ENCODE data around the gene NUDT16L1. TPM values are rescaled to one million over a fixed set of nuclear protein-coding genes. Genes with fewer than 3 reads are reported as not detected.

NUDT16L1 gene
- total RNA-seq, 4 donors from 2014 or later, result 7.4 to 10.2 (median 8.8) TPM

DNA sequence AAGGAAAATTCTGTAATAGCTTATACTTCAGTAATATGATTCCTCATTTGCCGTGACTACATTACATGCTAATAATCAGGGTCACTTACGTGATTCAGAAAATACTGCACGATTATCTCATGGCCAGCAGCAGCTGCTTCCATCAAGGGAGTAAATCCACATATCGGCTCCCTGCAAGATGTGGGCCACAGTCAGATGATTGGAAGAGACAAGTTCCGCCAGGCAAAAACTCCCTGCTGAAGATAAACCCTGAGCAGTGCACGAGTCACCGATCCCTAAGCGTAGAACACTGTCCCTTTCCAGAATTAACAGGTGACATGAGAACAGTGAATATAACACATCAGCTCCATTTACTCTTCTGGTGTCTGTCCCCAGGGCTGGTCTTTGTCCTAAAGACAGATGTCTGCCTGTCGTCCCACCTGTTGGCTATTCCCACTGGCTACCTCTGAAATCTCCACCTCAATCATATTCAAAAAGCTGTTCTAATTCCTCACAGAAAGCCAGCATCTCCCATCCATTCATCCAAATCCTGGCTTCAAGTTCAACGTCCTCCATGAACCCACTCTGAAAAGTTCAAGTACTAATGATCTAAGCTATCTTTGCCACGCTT, 31.4 kb downstream of the NUDT16L1 start:
- in situ Hi-C loops (cut with MboI; ENCODE audit: low sequenced_read_pairs in 4 of 4) (no loop called here), intact Hi-C loops (cut with DNase I; ENCODE audit: low total_unique reads) (loop anchor here (10.0 kb wide), 1 partner anchor 1990 kb away; no protein-coding TSS in a partner anchor)
- ATAC-seq (no peak), DNase-seq (no peak)
- no peak overlapping the region for H3K27ac ChIP-seq
- no peaks in the 10 kb centered on the region for H3K27me3 ChIP-seq
- H3K9me3 ChIP-seq, result no peaks in the 10 kb centered on the region
- TF ChIP-seq CTCF (IDR thresholded peaks at IDR 0.05 in 4 of 5, conservative IDR thresholded peaks at IDR 0.05 in 1 of 5) (no peak), POLR2A (IDR thresholded peaks at IDR 0.05) (no peak)
- no peaks in the 10 kb centered on the region for H3K4me1 ChIP-seq
- peaks cover 0 to 42% of the 10 kb centered on the region in 2 donors for H3K36me3 ChIP-seq
- H3K4me3 ChIP-seq, result no peak overlapping the region

DNA sequence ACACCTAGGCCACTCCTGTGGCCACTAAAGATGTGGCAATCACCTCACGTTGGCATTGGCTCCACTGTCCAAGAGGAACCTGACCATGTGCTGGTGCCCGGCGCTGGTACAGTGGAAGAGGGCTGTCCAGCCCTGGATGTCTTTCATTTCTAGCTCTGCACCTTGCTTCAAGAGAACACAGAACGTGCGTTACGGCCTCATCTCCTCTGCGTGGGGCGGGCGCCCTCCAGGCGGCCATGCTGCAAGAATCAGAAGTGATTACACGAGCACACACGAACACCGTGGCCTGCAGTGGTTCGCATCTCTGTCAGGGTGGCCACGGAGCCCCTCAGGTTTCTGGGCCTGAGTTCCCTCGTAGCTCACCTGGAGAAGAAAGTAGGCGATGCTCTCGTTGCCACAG, 33.3 kb downstream of the NUDT16L1 start:
- Histone ChIP-seq H3K27me3 (no peaks in the 10 kb centered on the region), H3K27ac (no peak overlapping the region), H3K9me3 (no peaks in the 10 kb centered on the region), H3K36me3 (peaks cover 0 to 48% of the 10 kb centered on the region in 2 donors), H3K4me1 (no peaks in the 10 kb centered on the region), H3K4me3 (no peak overlapping the region)
- intact Hi-C loops (cut with DNase I; ENCODE audit: low total_unique reads) (loop anchor here (10.0 kb wide), 1 partner anchor 1992 kb away; no protein-coding TSS in a partner anchor), in situ Hi-C loops (cut with MboI; ENCODE audit: low sequenced_read_pairs in 4 of 4) (no loop called here)
- TF ChIP-seq CTCF (IDR thresholded peaks at IDR 0.05 in 4 of 5, conservative IDR thresholded peaks at IDR 0.05 in 1 of 5) (no peak), POLR2A (IDR thresholded peaks at IDR 0.05) (no peak)
- no peak for DNase-seq
- ATAC-seq, result no peak

GRCh38 chr16:4728676-4729075, 35.3 kb downstream of the NUDT16L1 start:
- Histone ChIP-seq H3K9me3 (no peaks in the 10 kb centered on the region), H3K27ac (no peak overlapping the region), H3K27me3 (no peaks in the 10 kb centered on the region), H3K36me3 (peaks cover 0 to 39% of the 10 kb centered on the region in 2 donors), H3K4me3 (no peak overlapping the region), H3K4me1 (peaks cover 6 to 8% of the 10 kb centered on the region in 2 donors)
- in situ Hi-C loops (cut with MboI; ENCODE audit: low sequenced_read_pairs in 4 of 4), result no loop called here
- no peak for DNase-seq
- intact Hi-C loops (cut with DNase I; ENCODE audit: low total_unique reads), result loop anchor here (10.0 kb wide), 1 partner anchor 1994 kb away; no protein-coding TSS in a partner anchor
- ATAC-seq, result no peak
- no peak for TF ChIP-seq CTCF (IDR thresholded peaks at IDR 0.05 in 4 of 5, conservative IDR thresholded peaks at IDR 0.05 in 1 of 5)
- no peak for TF ChIP-seq POLR2A (IDR thresholded peaks at IDR 0.05)

DNA sequence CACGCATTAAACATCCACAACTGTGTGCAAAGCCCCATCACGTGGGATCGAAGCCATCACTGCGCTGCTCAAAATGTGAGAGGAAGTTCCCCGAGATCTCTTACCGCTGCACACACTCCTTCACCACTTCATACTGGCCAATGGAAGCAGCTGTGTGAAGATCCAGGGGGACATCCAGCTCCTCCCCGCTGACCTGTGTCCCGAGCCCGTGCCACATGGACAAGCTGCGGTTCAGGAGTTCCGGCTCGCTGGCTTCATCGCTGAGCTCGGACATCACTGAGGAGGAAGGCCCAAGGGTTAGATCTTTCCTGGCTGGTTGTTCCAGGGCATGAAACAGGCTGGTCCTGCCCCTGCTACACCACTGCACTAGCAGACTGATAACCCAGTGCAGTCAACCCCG, 36.5 kb downstream of the NUDT16L1 start:
- intact Hi-C loops (cut with DNase I; ENCODE audit: low total_unique reads) (loop anchor here (10.0 kb wide), 1 partner anchor 1995 kb away; no protein-coding TSS in a partner anchor), in situ Hi-C loops (cut with MboI; ENCODE audit: low sequenced_read_pairs in 4 of 4) (no loop called here)
- Histone ChIP-seq H3K27me3 (no peaks in the 10 kb centered on the region), H3K9me3 (no peaks in the 10 kb centered on the region), H3K36me3 (peaks cover 0 to 30% of the 10 kb centered on the region in 2 donors), H3K27ac (no peak overlapping the region), H3K4me1 (peaks cover 8% of the 10 kb centered on the region in 2 donors), H3K4me3 (no peak overlapping the region)
- ATAC-seq (no peak), DNase-seq (no peak)
- TF ChIP-seq CTCF (IDR thresholded peaks at IDR 0.05 in 4 of 5, conservative IDR thresholded peaks at IDR 0.05 in 1 of 5) (no peak), POLR2A (IDR thresholded peaks at IDR 0.05) (no peak)
